KMS-11 (cell line): Measurements from ENCODE around the gene PKHD1.

Source experiments
- H2AFZ ChIP-seq: fragments of 200-600 bp; sonication (generic); 2 replicates; pipeline ENCODE4 v1.6.1; 2016; ENCODE audit warnings: antibody characterized with exemption, mixed run types, low read depth
- H3K27ac ChIP-seq: fragments of 200-600 bp; sonication (generic); 2 replicates; pipeline ENCODE4 v1.6.1; 2016; ENCODE audit warnings: mild to moderate bottlenecking, mixed run types
- H3K27me3 ChIP-seq: fragments of 200-600 bp; sonication (generic); 2 replicates; pipeline ENCODE4 v1.6.1; 2017; ENCODE audit warnings: mild to moderate bottlenecking, low read depth, mixed run types, moderate library complexity; ENCODE audit not compliant: insufficient read depth
- H3K36me3 ChIP-seq: fragments of 200-600 bp; sonication (generic); 2 replicates; pipeline ENCODE4 v1.6.1; 2017; ENCODE audit warnings: mild to moderate bottlenecking, mixed run types; ENCODE audit not compliant: insufficient read depth
- H3K4me1 ChIP-seq: fragments of 200-600 bp; sonication (generic); 2 replicates; pipeline ENCODE4 v1.6.1; 2016; ENCODE audit warnings: mild to moderate bottlenecking, low read depth, mixed run types; ENCODE audit not compliant: poor library complexity, severe bottlenecking
- H3K4me2 ChIP-seq: fragments of 200-600 bp; sonication (generic); 2 replicates; pipeline ENCODE4 v1.7.0; 2016; ENCODE audit warnings: mild to moderate bottlenecking, mixed run types
- H3K4me3 ChIP-seq: fragments of 200-600 bp; sonication (generic); IDR thresholded peaks from 2 replicates; pipeline ENCODE4 v1.6.1; 2017; ENCODE audit warnings: low read depth, low read length, mixed read lengths; ENCODE audit not compliant: insufficient read depth
- H3K79me2 ChIP-seq: fragments of 200-600 bp; sonication (generic); 2 replicates; pipeline ENCODE4 v1.6.1; 2016; ENCODE audit warnings: low read depth, mixed run types; ENCODE audit not compliant: insufficient read depth
- H3K9ac ChIP-seq: fragments of 200-600 bp; sonication (generic); 2 replicates; pipeline ENCODE4 v1.6.1; 2016; ENCODE audit warnings: mild to moderate bottlenecking, mixed run types
- H4K20me1 ChIP-seq: fragments of 200-600 bp; sonication (generic); 2 replicates; pipeline ENCODE4 v1.6.1; 2016; ENCODE audit warnings: mild to moderate bottlenecking, mixed run types; ENCODE audit not compliant: insufficient read depth
- CTCF ChIP-seq: fragments of 200-600 bp; sonication (generic); conservative IDR thresholded peaks from 2 replicates; pipeline ENCODE4 v1.6.1; 2017; ENCODE audit warnings: low read depth, mild to moderate bottlenecking, antibody characterized with exemption, low read length, moderate library complexity, mixed read lengths

PKHD1 gene

GRCh38 chr6:52046456-52046855, 41.0 kb downstream of the PKHD1 start:
- Histone ChIP-seq H3K4me3 (no peak overlapping the region), H4K20me1 (no peaks in the 10 kb centered on the region), H3K79me2 (no peaks in the 10 kb centered on the region), H3K4me1 (no peaks in the 10 kb centered on the region), H3K9ac (no peak overlapping the region), H2AFZ (no peak overlapping the region), H3K27me3 (no peaks in the 10 kb centered on the region), H3K4me2 (no peak overlapping the region), H3K36me3 (no peaks in the 10 kb centered on the region), H3K27ac (no peak overlapping the region)
- TF ChIP-seq CTCF = no peak

GRCh38 chr6:52045481-52045880, 41.9 kb downstream of the PKHD1 start:
- Histone ChIP-seq H3K79me2 (no peaks in the 10 kb centered on the region), H3K4me1 (no peaks in the 10 kb centered on the region), H3K4me2 (no peak overlapping the region), H4K20me1 (no peaks in the 10 kb centered on the region), H3K9ac (no peak overlapping the region), H3K27ac (no peak overlapping the region), H3K36me3 (no peaks in the 10 kb centered on the region), H2AFZ (no peak overlapping the region), H3K27me3 (no peaks in the 10 kb centered on the region), H3K4me3 (no peak overlapping the region)
- no peak for TF ChIP-seq CTCF

- Histone ChIP-seq H3K36me3 (no peaks in the 10 kb centered on the region), H2AFZ (no peak overlapping the region), H3K79me2 (no peaks in the 10 kb centered on the region), H3K4me3 (no peak overlapping the region), H3K4me2 (no peak overlapping the region), H3K27ac (no peak overlapping the region), H3K9ac (no peak overlapping the region), H3K4me1 (no peaks in the 10 kb centered on the region), H4K20me1 (no peaks in the 10 kb centered on the region), H3K27me3 (no peaks in the 10 kb centered on the region)
- TF ChIP-seq CTCF = no peak
Observed at GRCh38 chr6:52045033-52045432, 42.4 kb downstream of the PKHD1 start.

- Histone ChIP-seq H3K27me3 (no peaks in the 10 kb centered on the region), H4K20me1 (no peaks in the 10 kb centered on the region), H3K9ac (no peak overlapping the region), H3K4me3 (no peak overlapping the region), H3K27ac (no peak overlapping the region), H2AFZ (no peak overlapping the region), H3K4me1 (no peaks in the 10 kb centered on the region), H3K36me3 (no peaks in the 10 kb centered on the region), H3K79me2 (no peaks in the 10 kb centered on the region), H3K4me2 (no peak overlapping the region)
- no peak for TF ChIP-seq CTCF
Observed at GRCh38 chr6:52042141-52042885, 45.1 kb downstream of the PKHD1 start.
